WERI-Rb-1 (cell line): ENCODE measurements around the gene UHRF2.
"Not testable (repeated sequence)": the region's sequence is repeated elsewhere in the genome, so short reads cannot be mapped to it uniquely, and the experiment has no call there.

Source experiments
- DNase-seq: peaks from one replicate; pipeline ENCODE4 v3.0.0-alpha.2; 2020
- H3K27ac ChIP-seq: fragments of 250-450 bp; sonication (Bioruptor Pico); 2 replicates; pipeline ENCODE4 v1.5.1; 2020; ENCODE audit warnings: mild to moderate bottlenecking, moderate library complexity
- H3K27me3 ChIP-seq: fragments of 250-450 bp; sonication (Bioruptor Pico); 2 replicates; pipeline ENCODE4 v1.5.1; 2021; ENCODE audit warnings: mild to moderate bottlenecking, low read depth, moderate library complexity; ENCODE audit not compliant: insufficient read depth, severe bottlenecking
- H3K36me3 ChIP-seq: fragments of 250-450 bp; sonication (Bioruptor Pico); 2 replicates; pipeline ENCODE4 v1.5.1; 2020; ENCODE audit warnings: mild to moderate bottlenecking, moderate library complexity
- H3K4me3 ChIP-seq: 2 replicates; pipeline ENCODE4 v1.5.1; 2011; ENCODE audit warnings: low read depth, mild to moderate bottlenecking, control low read depth, low read length
- H3K9me3 ChIP-seq: fragments of 250-450 bp; sonication (Bioruptor Pico); 2 replicates; pipeline ENCODE4 v1.5.1; 2021; ENCODE audit warnings: mild to moderate bottlenecking, moderate library complexity; ENCODE audit not compliant: severe bottlenecking
- TF ChIP-seq, protein P1 (sequence below): IDR thresholded peaks from 2 replicates; pipeline ENCODE4 v1.5.1; 2011; ENCODE audit warnings: low read depth, mild to moderate bottlenecking, control low read depth, inconsistent platforms, low read length

The UHRF2 gene

DNA sequence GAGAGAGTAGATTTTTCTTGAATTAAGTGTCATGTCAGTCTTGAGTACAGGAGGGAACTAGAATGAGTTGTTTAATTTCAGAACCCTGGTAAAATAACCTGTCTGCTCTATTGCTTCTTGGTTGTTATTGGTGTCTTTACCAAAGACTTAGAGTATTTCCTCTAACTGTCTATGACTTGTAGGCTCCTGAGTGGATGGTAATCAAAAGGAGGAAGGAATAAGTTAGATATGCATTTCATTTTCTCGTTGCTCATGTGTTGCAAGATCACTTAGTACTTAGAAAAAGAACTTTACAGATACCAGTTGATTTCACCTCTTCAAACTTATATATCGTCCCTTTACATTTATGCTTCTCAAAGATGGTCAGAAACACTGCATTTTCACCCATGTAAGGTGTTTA, 31.1 kb downstream of the UHRF2 start:
- Histone ChIP-seq H3K9me3 (no peaks in the 10 kb centered on the region), H3K27ac (no peak overlapping the region), H3K36me3 (peaks cover 29% of the 10 kb centered on the region), H3K4me3 (no peak overlapping the region), H3K27me3 (no peaks in the 10 kb centered on the region)
- no peak for DNase-seq
- TF ChIP-seq, protein P1, sequence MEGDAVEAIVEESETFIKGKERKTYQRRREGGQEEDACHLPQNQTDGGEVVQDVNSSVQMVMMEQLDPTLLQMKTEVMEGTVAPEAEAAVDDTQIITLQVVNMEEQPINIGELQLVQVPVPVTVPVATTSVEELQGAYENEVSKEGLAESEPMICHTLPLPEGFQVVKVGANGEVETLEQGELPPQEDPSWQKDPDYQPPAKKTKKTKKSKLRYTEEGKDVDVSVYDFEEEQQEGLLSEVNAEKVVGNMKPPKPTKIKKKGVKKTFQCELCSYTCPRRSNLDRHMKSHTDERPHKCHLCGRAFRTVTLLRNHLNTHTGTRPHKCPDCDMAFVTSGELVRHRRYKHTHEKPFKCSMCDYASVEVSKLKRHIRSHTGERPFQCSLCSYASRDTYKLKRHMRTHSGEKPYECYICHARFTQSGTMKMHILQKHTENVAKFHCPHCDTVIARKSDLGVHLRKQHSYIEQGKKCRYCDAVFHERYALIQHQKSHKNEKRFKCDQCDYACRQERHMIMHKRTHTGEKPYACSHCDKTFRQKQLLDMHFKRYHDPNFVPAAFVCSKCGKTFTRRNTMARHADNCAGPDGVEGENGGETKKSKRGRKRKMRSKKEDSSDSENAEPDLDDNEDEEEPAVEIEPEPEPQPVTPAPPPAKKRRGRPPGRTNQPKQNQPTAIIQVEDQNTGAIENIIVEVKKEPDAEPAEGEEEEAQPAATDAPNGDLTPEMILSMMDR = no peak

DNA sequence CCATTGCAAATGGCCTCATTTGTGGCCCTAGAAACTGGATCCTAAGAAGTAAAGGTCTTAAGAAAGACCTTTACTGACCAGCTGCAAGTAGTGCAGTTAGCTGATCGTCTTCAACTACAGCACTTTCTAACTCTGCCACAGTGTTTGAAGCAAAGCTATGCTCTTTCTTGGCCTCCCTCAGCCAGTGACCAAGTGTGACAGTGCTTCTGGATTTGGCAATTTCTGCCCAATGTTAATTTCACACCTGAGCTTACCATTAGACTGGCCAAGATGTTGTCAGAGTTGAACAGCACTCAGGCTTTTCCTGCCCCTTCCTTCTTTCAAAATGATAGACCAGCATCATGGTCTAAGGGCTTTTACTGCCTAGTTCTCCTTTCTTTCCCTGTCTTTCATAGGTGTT, 36.1 kb downstream of the UHRF2 start:
- DNase-seq = no peak
- H3K27ac ChIP-seq = no peak overlapping the region
- H3K27me3 ChIP-seq = no peaks in the 10 kb centered on the region
- H3K4me3 ChIP-seq = no peak overlapping the region
- TF ChIP-seq, protein P1 = no peak
- H3K36me3 ChIP-seq = peaks cover 23% of the 10 kb centered on the region
- no peaks in the 10 kb centered on the region for H3K9me3 ChIP-seq

GRCh38 chr9:6449645-6450044, 36.6 kb downstream of the UHRF2 start:
- Histone ChIP-seq H3K27ac (no peak overlapping the region), H3K4me3 (no peak overlapping the region), H3K27me3 (no peaks in the 10 kb centered on the region), H3K9me3 (no peaks in the 10 kb centered on the region), H3K36me3 (peaks cover 26% of the 10 kb centered on the region)
- DNase-seq = no peak
- TF ChIP-seq, protein P1 = no peak

DNA sequence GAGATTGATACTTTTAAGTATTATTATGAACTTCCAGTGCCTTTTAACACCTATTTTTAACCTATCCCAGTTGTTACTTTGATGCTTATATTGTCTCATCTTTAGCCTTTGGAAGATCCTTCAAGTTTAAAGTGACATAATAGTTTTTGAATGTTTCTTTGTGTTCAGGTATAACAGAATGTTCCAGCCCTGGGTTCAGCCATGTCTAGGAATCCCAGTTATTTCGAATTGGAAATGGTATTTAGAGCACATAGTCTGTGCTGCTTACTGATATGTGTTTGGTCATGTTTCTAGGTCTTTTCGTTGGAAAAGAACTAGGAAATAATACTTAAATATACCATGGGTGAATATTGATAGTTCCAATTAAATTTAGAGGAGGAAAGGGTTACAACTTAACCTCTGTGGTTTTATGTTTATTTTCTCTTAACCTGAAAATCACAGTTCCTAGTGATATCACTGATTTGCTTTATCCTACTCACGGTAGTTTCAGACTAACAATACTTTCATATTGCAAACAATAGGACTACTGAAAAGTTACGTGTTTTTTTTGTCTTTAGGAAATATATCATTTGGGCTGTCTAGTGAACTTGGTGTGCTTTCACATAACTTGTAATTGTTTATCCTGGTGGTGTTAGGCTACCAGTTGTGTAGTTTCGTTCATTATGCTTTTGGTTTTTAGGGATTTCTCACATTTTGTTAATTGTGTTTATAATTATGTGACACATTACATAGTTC, 37.8 kb downstream of the UHRF2 start:
- Histone ChIP-seq H3K9me3 (no peaks in the 10 kb centered on the region), H3K27ac (no peak overlapping the region), H3K36me3 (peaks cover 22% of the 10 kb centered on the region), H3K27me3 (no peaks in the 10 kb centered on the region), H3K4me3 (no peak overlapping the region)
- DNase-seq = no peak
- TF ChIP-seq, protein P1 = no peak

DNA sequence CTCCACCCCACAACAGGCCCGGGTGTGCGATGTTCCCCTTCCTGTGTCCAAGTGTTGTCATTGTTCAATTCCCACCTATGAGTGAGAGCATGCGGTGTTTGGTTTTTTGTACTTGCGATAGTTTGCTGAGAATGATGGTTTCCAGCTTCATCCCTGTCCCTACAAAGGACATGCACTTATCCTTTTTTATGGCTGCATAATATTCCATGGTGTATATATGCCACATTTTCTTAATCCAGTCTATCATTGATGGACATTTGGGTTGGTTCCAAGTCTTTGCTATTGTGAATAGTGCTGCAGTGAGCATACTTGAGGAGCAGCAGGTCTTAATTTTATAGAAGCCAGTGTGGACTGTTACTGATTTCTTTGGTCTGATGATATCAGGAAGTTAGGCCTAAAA, 42.3 kb downstream of the UHRF2 start:
- not testable (repeated sequence) for H3K9me3 ChIP-seq, H3K27me3 ChIP-seq, DNase-seq, H3K4me3 ChIP-seq, H3K27ac ChIP-seq
- peaks cover 12% of the 10 kb centered on the region for H3K36me3 ChIP-seq

GRCh38 chr9:6458704-6459103, 45.7 kb downstream of the UHRF2 start:
- H3K9me3 ChIP-seq, H3K4me3 ChIP-seq, H3K27me3 ChIP-seq, DNase-seq, H3K27ac ChIP-seq: not testable (repeated sequence)
- H3K36me3 ChIP-seq = peaks cover 22% of the 10 kb centered on the region

DNA sequence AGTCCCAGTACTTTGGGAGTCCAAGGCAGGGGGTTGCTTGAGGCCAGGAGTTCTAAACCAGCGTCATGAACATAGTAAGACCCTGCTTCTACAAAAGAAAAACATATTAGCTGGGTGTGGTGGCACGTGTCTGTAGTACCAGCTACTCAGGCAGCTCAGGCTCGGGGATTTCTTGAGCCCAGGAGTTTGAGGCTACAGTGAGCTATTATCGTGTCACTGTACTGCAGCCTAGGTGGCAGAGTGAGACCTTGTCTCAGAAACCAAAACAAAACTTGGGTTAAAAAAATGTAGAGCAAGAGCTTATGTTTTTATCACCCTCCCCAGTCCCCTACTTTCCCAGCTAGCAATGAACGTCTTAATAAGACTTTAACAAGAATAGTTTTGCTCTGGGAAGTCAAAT, 46.7 kb downstream of the UHRF2 start:
- H3K27me3 ChIP-seq = no peaks in the 10 kb centered on the region
- H3K27ac ChIP-seq = no peak overlapping the region
- DNase-seq = no peak
- peaks cover 17% of the 10 kb centered on the region for H3K36me3 ChIP-seq
- H3K9me3 ChIP-seq = no peaks in the 10 kb centered on the region
- TF ChIP-seq, protein P1 = no peak
- H3K4me3 ChIP-seq = no peak overlapping the region
